ENCODE results near the gene KIF26A.

KIF26A gene

DNA sequence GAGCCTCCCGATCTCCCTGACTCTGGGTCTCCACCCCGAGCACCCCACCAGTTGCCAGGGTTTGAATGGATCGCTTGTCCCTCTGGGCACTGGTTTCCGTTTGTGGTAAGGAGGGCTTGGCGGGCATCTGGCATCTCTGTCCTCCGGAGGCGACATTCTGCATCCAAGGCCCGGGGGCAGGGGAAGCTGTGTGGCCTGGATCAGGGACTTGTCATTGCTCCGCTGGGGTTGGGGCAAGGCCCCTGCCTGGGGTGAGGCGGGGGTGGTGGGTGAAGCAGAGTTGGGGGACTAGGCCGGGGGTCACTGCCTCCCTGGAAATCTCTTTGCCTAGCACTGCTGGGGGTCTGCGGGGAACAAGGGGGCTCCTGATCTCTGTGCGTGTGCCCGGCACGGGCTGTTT lies 30.2 kb downstream of the KIF26A start:
- Histone ChIP-seq H3K79me2 (ENCODE audit: insufficient read depth, low read length) (no peaks in the 10 kb centered on the region), H3K9ac (ENCODE audit: low read length) (no peak overlapping the region), H3K4me1 (ENCODE audit: insufficient read depth, low read length, severe bottlenecking) (no peaks in the 10 kb centered on the region), H3K9me2 (ENCODE audit: low read depth, low read length) (no peaks in the 10 kb centered on the region), H3K9me3 (ENCODE audit: low read length) (no peaks in the 10 kb centered on the region), H4K20me1 (ENCODE audit: insufficient read depth, low read length) (no peaks in the 10 kb centered on the region), H3K27me3 (ENCODE audit: insufficient read depth, low read length) (no peaks in the 10 kb centered on the region; the same call in 1 of the 2 replicates), H3K27ac (ENCODE audit: low read depth, low read length, poor library complexity, severe bottlenecking) (no peak overlapping the region), H3F3A (ENCODE audit: insufficient read depth, low read length) (no peaks in the 10 kb centered on the region), H3K36me3 (ENCODE audit: insufficient read depth, low read length) (no peaks in the 10 kb centered on the region), H2AFZ (ENCODE audit: low read length) (no peak overlapping the region), H3K4me2 (ENCODE audit: low read length) (no peak overlapping the region), H3K4me3 (ENCODE audit: low read depth, low read length, poor library complexity, severe bottlenecking) (no peak overlapping the region)
- TF ChIP-seq, protein P1, sequence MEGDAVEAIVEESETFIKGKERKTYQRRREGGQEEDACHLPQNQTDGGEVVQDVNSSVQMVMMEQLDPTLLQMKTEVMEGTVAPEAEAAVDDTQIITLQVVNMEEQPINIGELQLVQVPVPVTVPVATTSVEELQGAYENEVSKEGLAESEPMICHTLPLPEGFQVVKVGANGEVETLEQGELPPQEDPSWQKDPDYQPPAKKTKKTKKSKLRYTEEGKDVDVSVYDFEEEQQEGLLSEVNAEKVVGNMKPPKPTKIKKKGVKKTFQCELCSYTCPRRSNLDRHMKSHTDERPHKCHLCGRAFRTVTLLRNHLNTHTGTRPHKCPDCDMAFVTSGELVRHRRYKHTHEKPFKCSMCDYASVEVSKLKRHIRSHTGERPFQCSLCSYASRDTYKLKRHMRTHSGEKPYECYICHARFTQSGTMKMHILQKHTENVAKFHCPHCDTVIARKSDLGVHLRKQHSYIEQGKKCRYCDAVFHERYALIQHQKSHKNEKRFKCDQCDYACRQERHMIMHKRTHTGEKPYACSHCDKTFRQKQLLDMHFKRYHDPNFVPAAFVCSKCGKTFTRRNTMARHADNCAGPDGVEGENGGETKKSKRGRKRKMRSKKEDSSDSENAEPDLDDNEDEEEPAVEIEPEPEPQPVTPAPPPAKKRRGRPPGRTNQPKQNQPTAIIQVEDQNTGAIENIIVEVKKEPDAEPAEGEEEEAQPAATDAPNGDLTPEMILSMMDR (IDR thresholded peaks at IDR 0.05; ENCODE audit: low read length), result no peak
- no peak for TF ChIP-seq EZH2 (IDR thresholded peaks at IDR 0.05; ENCODE audit: borderline replicate concordance, low read length)

DNA sequence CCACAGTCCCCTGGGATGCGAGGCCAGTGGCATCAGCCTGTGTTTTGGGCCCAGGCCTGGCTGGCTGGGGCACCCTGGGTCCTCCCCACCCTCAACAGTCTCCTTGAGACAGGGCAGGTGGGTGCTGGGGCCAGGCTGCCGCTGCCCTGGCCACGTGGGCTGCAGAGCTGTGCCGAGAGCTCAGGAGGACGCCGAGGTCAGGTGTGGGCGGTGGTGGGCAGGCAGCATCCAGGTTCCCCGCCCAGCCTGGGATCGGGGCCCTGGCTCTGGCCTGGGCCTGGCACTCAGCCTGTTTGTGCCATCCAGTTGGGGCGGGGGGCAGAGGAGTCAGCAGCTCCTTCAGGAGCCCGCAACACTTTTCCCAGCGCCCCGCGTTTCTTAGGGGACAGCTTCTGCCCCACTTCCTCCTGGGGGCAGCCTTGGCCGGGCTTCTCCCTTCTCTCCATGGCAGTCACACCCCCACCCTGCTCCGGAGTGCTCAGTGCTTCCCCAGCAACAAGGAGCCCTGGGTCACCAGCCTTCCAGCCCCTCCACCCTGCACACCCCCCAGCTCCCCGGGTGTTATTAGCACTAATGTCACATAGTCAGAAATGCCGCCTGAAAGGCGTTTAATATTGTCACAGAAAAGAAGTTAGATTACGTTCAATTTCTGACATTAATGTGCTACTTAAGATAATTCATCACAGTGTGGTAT lies 30.8 kb downstream of the KIF26A start:
- no peaks in the 10 kb centered on the region for H3K9me3 ChIP-seq (ENCODE audit: low read length)
- no peak overlapping the region for H2AFZ ChIP-seq (ENCODE audit: low read length)
- no peaks in the 10 kb centered on the region for H4K20me1 ChIP-seq (ENCODE audit: insufficient read depth, low read length)
- H3F3A ChIP-seq (ENCODE audit: insufficient read depth, low read length), result no peaks in the 10 kb centered on the region
- no peak overlapping the region for H3K27ac ChIP-seq (ENCODE audit: low read depth, low read length, poor library complexity, severe bottlenecking)
- H3K27me3 ChIP-seq (ENCODE audit: insufficient read depth, low read length), result no peaks in the 10 kb centered on the region; the same call in 1 of the 2 replicates
- no peak overlapping the region for H3K4me2 ChIP-seq (ENCODE audit: low read length)
- H3K36me3 ChIP-seq (ENCODE audit: insufficient read depth, low read length), result no peaks in the 10 kb centered on the region
- H3K79me2 ChIP-seq (ENCODE audit: insufficient read depth, low read length), result no peaks in the 10 kb centered on the region
- TF ChIP-seq, protein P1 (IDR thresholded peaks at IDR 0.05; ENCODE audit: low read length), result no peak
- TF ChIP-seq EZH2 (IDR thresholded peaks at IDR 0.05; ENCODE audit: borderline replicate concordance, low read length), result no peak
- H3K4me3 ChIP-seq (ENCODE audit: low read depth, low read length, poor library complexity, severe bottlenecking), result no peak overlapping the region
- no peak overlapping the region for H3K9ac ChIP-seq (ENCODE audit: low read length)
- no peaks in the 10 kb centered on the region for H3K4me1 ChIP-seq (ENCODE audit: insufficient read depth, low read length, severe bottlenecking)
- H3K9me2 ChIP-seq (ENCODE audit: low read depth, low read length), result no peaks in the 10 kb centered on the region

DNA sequence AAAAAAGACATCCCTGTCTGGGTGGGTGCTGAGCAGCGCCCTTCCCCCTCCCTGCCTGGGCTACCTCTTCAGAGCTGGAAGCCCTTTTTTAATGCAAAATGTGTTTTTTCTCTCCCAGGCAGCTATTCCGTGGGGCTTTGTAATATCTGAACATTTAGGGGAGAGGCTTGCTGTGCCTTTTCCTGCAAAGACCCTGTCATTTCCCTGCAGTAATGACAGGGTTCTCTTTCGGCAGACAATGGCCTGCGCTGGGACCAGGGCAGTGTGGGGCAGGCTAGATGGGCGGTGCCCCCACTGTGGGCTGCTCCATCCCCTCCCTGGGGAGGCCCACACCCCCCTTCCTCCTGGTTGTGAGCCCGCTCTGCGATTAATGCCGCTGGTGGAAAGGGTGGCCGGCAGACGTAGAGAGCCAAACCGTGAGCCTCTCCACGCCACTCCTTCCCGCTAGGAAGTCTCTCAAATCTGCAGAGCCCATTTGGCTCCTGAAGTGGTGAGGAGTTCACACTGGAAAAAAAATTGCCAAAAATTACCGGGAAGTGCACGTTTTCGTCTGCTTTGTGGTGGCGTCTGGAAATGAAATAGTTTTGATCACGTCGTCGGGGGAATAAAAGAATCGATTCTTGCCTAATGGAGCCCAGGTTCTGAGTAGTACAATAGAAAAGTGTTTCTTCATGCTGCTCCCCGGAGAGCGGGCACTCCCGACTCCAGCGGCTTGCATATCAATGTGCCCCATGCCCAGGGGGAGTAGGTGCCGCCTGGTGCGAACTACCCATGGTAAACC lies 31.5 kb downstream of the KIF26A start:
- no peaks in the 10 kb centered on the region for H3K4me1 ChIP-seq (ENCODE audit: insufficient read depth, low read length, severe bottlenecking)
- no peaks in the 10 kb centered on the region for H3F3A ChIP-seq (ENCODE audit: insufficient read depth, low read length)
- H3K9me3 ChIP-seq (ENCODE audit: low read length), result no peaks in the 10 kb centered on the region
- H3K27ac ChIP-seq (ENCODE audit: low read depth, low read length, poor library complexity, severe bottlenecking), result no peak overlapping the region
- H3K79me2 ChIP-seq (ENCODE audit: insufficient read depth, low read length), result no peaks in the 10 kb centered on the region
- H3K27me3 ChIP-seq (ENCODE audit: insufficient read depth, low read length), result peaks cover 5% of the 10 kb centered on the region; the same call in 1 of the 2 replicates
- no peaks in the 10 kb centered on the region for H3K36me3 ChIP-seq (ENCODE audit: insufficient read depth, low read length)
- H4K20me1 ChIP-seq (ENCODE audit: insufficient read depth, low read length), result no peaks in the 10 kb centered on the region
- TF ChIP-seq, protein P1 (IDR thresholded peaks at IDR 0.05; ENCODE audit: low read length), result no peak
- TF ChIP-seq EZH2 (IDR thresholded peaks at IDR 0.05; ENCODE audit: borderline replicate concordance, low read length), result no peak
- H3K9ac ChIP-seq (ENCODE audit: low read length), result no peak overlapping the region
- no peaks in the 10 kb centered on the region for H3K9me2 ChIP-seq (ENCODE audit: low read depth, low read length)
- H3K4me2 ChIP-seq (ENCODE audit: low read length), result no peak overlapping the region
- H2AFZ ChIP-seq (ENCODE audit: low read length), result no peak overlapping the region
- no peak overlapping the region for H3K4me3 ChIP-seq (ENCODE audit: low read depth, low read length, poor library complexity, severe bottlenecking)

Measured in OCI-LY1 (cell line).